ENCODE results near the gene NDST1.

GRCh38 chr5:150558088-150558621, 50.2 kb downstream of the NDST1 start:
- TF ChIP-seq TARDBP (IDR thresholded peaks at IDR 0.05) (no peak), BHLHE40 (IDR thresholded peaks at IDR 0.05; ENCODE audit: borderline replicate concordance) (no peak), PKNOX1 (IDR thresholded peaks at IDR 0.05) (no peak), L3MBTL2 (conservative IDR thresholded peaks at IDR 0.05) (no peak), SUZ12 (IDR thresholded peaks at IDR 0.05) (no peak), ELF4 (IDR thresholded peaks at IDR 0.05) (no peak), SP1 (IDR thresholded peaks at IDR 0.05) (no peak), FOXA1 (IDR thresholded peaks at IDR 0.05) (no peak), FOXM1 (IDR thresholded peaks at IDR 0.05; ENCODE audit: borderline replicate concordance) (no peak), HDGF (IDR thresholded peaks at IDR 0.05; ENCODE audit: borderline replicate concordance) (no peak), FOXK2 (IDR thresholded peaks at IDR 0.05) (no peak), CTBP1 (IDR thresholded peaks at IDR 0.05; ENCODE audit: borderline replicate concordance) (no peak)

All from HEK293T (cell line).